ENCODE measurements around the gene OR2L2.

The OR2L2 gene, protein sequence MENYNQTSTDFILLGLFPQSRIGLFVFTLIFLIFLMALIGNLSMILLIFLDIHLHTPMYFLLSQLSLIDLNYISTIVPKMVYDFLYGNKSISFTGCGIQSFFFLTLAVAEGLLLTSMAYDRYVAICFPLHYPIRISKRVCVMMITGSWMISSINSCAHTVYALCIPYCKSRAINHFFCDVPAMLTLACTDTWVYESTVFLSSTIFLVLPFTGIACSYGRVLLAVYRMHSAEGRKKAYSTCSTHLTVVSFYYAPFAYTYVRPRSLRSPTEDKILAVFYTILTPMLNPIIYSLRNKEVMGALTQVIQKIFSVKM

DNA sequence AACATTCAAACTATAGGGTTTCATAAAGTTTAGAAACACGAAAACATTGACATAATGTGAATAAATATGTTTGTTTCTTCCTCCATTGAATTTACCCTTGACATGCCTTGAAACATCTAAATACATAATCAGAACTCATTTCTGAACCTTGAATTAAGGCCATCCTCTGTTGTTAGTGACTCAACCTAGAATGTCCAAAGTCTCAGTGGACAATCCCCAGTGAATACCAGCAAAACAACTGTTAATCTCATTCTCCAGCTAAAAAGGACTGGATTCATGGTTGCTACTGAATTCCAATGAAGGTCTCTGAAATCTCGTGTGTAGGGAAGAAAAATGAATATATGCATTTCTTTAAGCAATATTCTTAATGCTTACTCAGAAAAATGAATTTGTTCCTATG is at the start of gene OR2L2:
OR2L2 (plus strand) TSS at position 301 of the 400 bp plus-strand sequence. CDS start 8,198 bp downstream, outside the sequence.
- Histone ChIP-seq H3K9ac (ENCODE audit: low read length) (no peak within 1 kb of the TSS), H3K9me3 (ENCODE audit: control insufficient read depth, low read length) (no peaks in the 10 kb centered on the region), H3K4me3 (ENCODE audit: low read length) (no peak within 1 kb of the TSS), H3K27me3 (ENCODE audit: control insufficient read depth, insufficient read depth, low read length) (no peaks in the 10 kb centered on the region), H3K4me1 (ENCODE audit: control insufficient read depth, insufficient read depth, low read length) (no peaks in the 10 kb centered on the region), H3K36me3 (ENCODE audit: control insufficient read depth, insufficient read depth, low read length) (no peaks in the 10 kb centered on the region)

DNA sequence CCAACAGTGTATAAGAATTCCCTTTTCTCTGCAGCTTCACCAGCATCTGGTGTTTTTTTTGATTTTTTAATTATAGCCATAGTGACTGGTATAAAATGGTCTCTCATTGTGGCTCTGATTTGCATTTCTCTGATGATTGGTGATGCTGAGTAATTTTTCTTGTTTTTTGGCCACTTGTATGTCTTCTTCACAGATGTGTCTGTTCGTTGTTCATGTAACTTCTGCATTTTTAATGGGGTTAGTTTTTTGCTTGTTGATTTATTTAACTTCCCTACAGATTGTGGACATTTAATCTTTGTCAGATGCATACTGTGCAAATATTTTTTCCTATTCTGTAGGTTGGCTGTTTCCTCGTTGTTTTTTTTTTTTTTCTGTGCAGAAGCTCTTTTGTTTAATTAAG is 36.9 kb upstream of the OR2L2 start:
- Histone ChIP-seq H3K36me3 (ENCODE audit: control insufficient read depth, insufficient read depth, low read length) (no peaks in the 10 kb centered on the region), H3K9ac (ENCODE audit: low read length) (no peak overlapping the region), H3K4me1 (ENCODE audit: control insufficient read depth, insufficient read depth, low read length) (no peaks in the 10 kb centered on the region), H3K27me3 (ENCODE audit: control insufficient read depth, insufficient read depth, low read length) (no peaks in the 10 kb centered on the region), H3K9me3 (ENCODE audit: control insufficient read depth, low read length) (no peaks in the 10 kb centered on the region), H3K4me3 (ENCODE audit: low read length) (no peak overlapping the region)

DNA sequence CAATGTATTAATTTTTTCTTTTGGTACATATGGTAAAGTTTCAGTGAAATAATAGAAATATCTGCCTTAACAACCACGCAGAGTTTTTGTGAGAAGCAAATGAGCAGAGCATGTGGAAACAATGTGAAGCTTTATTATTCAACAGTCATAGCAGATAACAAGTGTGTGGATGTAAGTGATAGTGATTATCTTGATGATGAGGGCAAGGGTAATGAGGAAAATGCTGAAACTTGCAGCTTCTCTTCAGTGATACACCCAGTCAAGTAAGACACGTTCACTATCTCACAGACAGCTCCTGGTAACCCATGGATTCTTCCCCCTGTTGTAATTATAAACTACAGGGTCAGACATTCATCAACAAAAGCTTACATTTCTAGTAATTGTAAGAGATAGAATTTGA is 31.1 kb upstream of the OR2L2 start:
- no peaks in the 10 kb centered on the region for H3K9me3 ChIP-seq (ENCODE audit: control insufficient read depth, low read length)
- H3K36me3 ChIP-seq (ENCODE audit: control insufficient read depth, insufficient read depth, low read length), result no peaks in the 10 kb centered on the region
- no peak overlapping the region for H3K9ac ChIP-seq (ENCODE audit: low read length)
- H3K4me1 ChIP-seq (ENCODE audit: control insufficient read depth, insufficient read depth, low read length), result no peaks in the 10 kb centered on the region
- H3K4me3 ChIP-seq (ENCODE audit: low read length), result no peak overlapping the region
- no peaks in the 10 kb centered on the region for H3K27me3 ChIP-seq (ENCODE audit: control insufficient read depth, insufficient read depth, low read length)

DNA sequence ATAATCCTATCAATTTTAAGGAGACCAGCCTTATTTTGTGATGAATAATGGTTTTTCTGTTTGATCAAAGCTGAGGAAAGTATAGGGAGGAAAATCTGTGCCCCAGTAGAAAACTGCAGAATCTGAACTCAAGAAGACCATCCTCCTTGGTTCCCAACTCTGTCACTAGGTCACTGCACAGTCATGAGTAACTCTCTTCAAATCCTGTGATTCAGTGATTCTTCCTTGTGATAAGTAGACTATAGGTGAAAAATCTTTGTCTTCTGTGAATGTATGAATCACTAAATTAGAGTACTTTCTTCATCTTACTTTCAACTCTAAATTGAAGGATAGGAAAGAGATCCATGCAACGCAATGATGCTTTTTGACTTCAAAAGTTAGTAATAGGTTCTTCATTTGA is 29.7 kb upstream of the OR2L2 start:
- Histone ChIP-seq H3K27me3 (ENCODE audit: control insufficient read depth, insufficient read depth, low read length) (no peaks in the 10 kb centered on the region), H3K4me3 (ENCODE audit: low read length) (no peak overlapping the region), H3K9ac (ENCODE audit: low read length) (no peak overlapping the region), H3K4me1 (ENCODE audit: control insufficient read depth, insufficient read depth, low read length) (no peaks in the 10 kb centered on the region), H3K9me3 (ENCODE audit: control insufficient read depth, low read length) (no peaks in the 10 kb centered on the region), H3K36me3 (ENCODE audit: control insufficient read depth, insufficient read depth, low read length) (no peaks in the 10 kb centered on the region)

DNA sequence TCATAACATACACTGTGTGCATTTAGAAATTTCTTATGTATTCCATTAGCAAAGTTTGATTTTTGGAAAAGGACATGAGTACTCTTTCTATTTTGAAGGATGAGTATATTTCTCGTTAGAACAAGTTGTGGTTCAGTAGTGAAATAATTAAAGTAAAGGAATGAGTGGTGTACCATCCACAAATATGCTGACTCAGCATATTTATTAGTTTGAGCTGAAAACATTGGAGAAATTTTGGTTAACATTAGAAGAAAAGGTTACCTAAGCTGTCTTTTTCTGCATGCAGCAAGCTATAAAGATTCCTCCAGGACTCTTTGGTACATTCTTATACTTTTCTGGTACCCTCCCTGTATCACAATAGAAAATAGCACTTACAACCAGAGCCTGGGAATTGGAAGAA is 22.1 kb upstream of the OR2L2 start:
- no peaks in the 10 kb centered on the region for H3K9me3 ChIP-seq (ENCODE audit: control insufficient read depth, low read length)

DNA sequence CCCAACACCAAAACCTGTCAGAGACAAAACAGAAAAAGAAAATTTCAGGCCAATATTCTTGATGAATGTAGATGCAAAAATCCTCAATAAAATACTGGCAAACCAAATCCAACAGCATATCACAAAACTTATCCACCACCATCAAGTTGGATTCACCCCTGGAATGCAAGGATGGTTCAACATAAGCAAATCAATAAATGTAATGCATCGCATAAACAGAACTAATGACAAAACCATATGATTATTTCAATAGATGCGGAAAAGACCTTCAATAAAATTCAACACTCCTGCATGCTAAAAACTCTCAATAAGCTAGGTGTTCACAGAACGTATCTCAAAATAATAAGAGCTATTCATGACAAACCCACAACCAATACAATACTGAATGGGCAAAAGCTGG is 20.2 kb upstream of the OR2L2 start:
- Histone ChIP-seq H3K27me3 (ENCODE audit: control insufficient read depth, insufficient read depth, low read length) (no peaks in the 10 kb centered on the region), H3K4me3 (ENCODE audit: low read length) (no peak overlapping the region), H3K9ac (ENCODE audit: low read length) (no peak overlapping the region), H3K4me1 (ENCODE audit: control insufficient read depth, insufficient read depth, low read length) (no peaks in the 10 kb centered on the region), H3K9me3 (ENCODE audit: control insufficient read depth, low read length) (no peaks in the 10 kb centered on the region), H3K36me3 (ENCODE audit: control insufficient read depth, insufficient read depth, low read length) (no peaks in the 10 kb centered on the region)

More for the DNA sequence above, 22.1 kb upstream of the OR2L2 start:
- Histone ChIP-seq H3K36me3 (ENCODE audit: control insufficient read depth, insufficient read depth, low read length) (no peaks in the 10 kb centered on the region), H3K4me1 (ENCODE audit: control insufficient read depth, insufficient read depth, low read length) (no peaks in the 10 kb centered on the region), H3K27me3 (ENCODE audit: control insufficient read depth, insufficient read depth, low read length) (no peaks in the 10 kb centered on the region), H3K4me3 (ENCODE audit: low read length) (no peak overlapping the region), H3K9ac (ENCODE audit: low read length) (no peak overlapping the region)

DNA sequence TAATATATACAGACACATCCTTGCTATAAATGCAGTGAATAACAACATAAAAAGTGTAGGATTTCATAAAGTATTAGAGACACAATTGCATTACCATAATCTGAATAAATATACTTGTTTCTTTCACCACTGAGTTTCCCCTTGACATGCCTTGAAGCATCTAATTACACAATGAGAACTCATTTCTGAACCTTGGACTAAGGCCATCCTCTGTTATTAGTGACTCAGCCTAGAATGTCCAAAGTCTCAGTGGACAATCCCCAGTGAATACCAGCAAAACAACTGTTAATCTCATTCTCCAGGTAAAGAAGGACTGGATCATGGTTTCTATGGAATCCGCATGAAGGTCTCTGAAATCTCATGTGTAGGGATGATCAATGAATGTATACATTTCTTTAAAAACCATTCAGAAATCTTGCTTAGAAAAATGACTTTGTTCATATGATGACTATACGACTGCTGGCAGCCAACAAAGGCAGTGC is 16.6 kb upstream of the OR2L2 start, which contains the start of gene OR2L5:
OR2L5 (plus strand) TSS at position 432 of the 482 bp plus-strand sequence. CDS start 8,288 bp downstream, outside the sequence.
- no peaks in the 10 kb centered on the region for H3K9me3 ChIP-seq (ENCODE audit: control insufficient read depth, low read length)
- H3K4me1 ChIP-seq (ENCODE audit: control insufficient read depth, insufficient read depth, low read length), result no peaks in the 10 kb centered on the region
- no peaks in the 10 kb centered on the region for H3K27me3 ChIP-seq (ENCODE audit: control insufficient read depth, insufficient read depth, low read length)
- H3K36me3 ChIP-seq (ENCODE audit: control insufficient read depth, insufficient read depth, low read length), result no peaks in the 10 kb centered on the region
- H3K4me3 ChIP-seq (ENCODE audit: low read length), result no peak within 1 kb of the TSS
- H3K9ac ChIP-seq (ENCODE audit: low read length), result no peak within 1 kb of the TSS

DNA sequence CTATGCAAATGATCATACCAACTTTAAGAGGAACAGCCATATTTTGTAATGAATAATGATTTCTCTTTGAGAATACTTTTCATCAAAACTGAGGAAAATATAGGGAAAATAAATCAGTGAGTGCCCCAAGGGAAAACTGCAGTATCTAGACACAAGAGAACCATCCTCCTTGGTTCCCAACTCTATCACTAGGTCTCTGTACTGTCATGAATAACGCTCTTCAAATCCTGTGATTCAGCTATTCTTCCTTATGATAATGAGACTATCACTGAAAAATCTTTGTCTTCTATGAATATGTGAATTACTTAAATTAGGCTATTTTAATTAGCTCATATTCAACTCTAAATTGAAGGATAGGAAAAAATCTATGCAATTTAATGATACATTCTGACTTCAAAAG is 14.1 kb upstream of the OR2L2 start:
- no peak overlapping the region for H3K9ac ChIP-seq (ENCODE audit: low read length)
- H3K4me3 ChIP-seq (ENCODE audit: low read length), result no peak overlapping the region
- no peaks in the 10 kb centered on the region for H3K4me1 ChIP-seq (ENCODE audit: control insufficient read depth, insufficient read depth, low read length)
- no peaks in the 10 kb centered on the region for H3K36me3 ChIP-seq (ENCODE audit: control insufficient read depth, insufficient read depth, low read length)
- no peaks in the 10 kb centered on the region for H3K9me3 ChIP-seq (ENCODE audit: control insufficient read depth, low read length)
- no peaks in the 10 kb centered on the region for H3K27me3 ChIP-seq (ENCODE audit: control insufficient read depth, insufficient read depth, low read length)

DNA sequence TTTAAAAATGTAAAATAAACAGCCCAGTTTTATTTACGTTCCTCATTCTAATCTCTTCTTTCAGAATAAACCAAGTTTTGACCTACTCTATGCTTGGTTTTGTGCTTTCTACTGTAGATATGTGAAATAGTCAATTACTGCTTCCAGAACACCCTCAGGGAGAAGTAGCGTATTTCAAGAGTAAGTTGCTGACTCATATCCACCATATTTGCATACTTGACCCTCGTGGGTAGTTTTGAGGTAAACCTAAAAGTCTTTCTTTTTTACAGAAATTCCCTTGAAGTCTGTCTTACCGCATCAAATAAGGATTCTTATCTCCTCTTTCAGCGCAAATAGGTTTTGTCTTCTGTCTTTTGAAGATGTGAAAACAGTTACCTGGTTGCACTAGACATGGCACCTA is 15.3 kb downstream of the OR2L2 start:
- no peaks in the 10 kb centered on the region for H3K9me3 ChIP-seq (ENCODE audit: control insufficient read depth, low read length)

DNA sequence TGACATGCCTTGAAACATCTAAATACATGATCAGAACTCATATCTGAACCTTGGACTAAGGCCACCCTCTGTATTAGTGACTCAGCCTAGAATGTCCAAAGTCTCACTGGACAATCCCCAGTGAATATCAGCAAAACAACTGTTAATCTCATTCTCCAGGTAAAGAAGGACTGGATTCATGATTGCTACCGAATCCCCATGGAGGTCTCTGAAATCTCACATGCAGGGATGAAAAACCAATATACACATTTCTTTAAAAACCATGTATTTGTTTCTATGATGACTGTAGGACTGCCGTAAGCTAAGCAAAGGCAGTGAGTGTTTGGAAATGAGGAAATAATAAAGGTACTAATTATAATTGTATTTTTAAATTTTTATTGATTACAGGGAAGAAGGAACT is 16.7 kb downstream of the OR2L2 start, which contains the start of gene OR2L3:
OR2L3 (plus strand) TSS at position 301 of the 400 bp plus-strand sequence. CDS start 13,846 bp downstream, outside the sequence.
- no peaks in the 10 kb centered on the region for H3K9me3 ChIP-seq (ENCODE audit: control insufficient read depth, low read length)
- no peaks in the 10 kb centered on the region for H3K27me3 ChIP-seq (ENCODE audit: control insufficient read depth, insufficient read depth, low read length)
- no peak within 1 kb of the TSS for H3K4me3 ChIP-seq (ENCODE audit: low read length)
- H3K4me1 ChIP-seq (ENCODE audit: control insufficient read depth, insufficient read depth, low read length), result no peaks in the 10 kb centered on the region
- no peak within 1 kb of the TSS for H3K9ac ChIP-seq (ENCODE audit: low read length)
- no peaks in the 10 kb centered on the region for H3K36me3 ChIP-seq (ENCODE audit: control insufficient read depth, insufficient read depth, low read length)

More for the DNA sequence above, 15.3 kb downstream of the OR2L2 start:
- H3K27me3 ChIP-seq (ENCODE audit: control insufficient read depth, insufficient read depth, low read length), result no peaks in the 10 kb centered on the region
- no peak overlapping the region for H3K9ac ChIP-seq (ENCODE audit: low read length)
- H3K4me1 ChIP-seq (ENCODE audit: control insufficient read depth, insufficient read depth, low read length), result no peaks in the 10 kb centered on the region
- no peaks in the 10 kb centered on the region for H3K36me3 ChIP-seq (ENCODE audit: control insufficient read depth, insufficient read depth, low read length)
- no peak overlapping the region for H3K4me3 ChIP-seq (ENCODE audit: low read length)

DNA sequence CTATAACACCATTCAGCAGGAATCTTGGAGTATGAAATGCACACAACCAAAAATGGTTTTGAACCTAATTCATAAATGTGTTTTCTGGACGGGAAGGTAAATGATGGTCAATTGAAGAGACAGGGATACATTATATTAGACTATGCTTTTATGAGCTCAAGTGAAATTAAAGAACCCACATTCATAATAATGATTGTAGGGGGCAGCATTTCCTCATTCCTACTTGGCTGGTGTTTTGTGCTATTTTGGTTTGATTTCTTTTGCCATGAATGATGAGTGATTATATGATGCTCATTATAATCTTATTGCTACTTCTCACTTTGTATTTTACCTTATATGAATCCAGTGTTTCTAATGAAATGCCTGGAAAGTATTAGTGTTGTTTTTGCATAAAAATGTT is 17.1 kb downstream of the OR2L2 start:
- Histone ChIP-seq H3K27me3 (ENCODE audit: control insufficient read depth, insufficient read depth, low read length) (no peaks in the 10 kb centered on the region), H3K9ac (ENCODE audit: low read length) (no peak overlapping the region)

DNA sequence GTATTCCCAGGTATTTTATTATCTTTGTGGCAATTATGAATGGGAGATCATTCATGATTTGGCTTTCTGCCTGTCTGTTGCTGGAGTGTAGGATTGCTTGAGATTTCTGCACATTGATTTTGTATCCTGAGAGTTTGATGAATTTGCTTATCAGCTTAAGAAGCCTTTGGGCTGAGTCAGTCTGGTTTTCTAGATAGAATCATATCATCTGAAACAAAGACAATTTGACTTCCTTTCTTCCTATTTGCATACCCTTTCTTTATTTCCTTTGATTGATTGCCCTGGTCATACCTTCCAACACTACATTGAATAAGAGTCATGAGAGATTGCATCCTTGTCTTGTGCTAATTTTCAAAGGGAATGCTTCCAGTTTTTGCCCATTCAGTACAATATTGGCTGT is 24.8 kb downstream of the OR2L2 start:
- H3K4me1 ChIP-seq (ENCODE audit: control insufficient read depth, insufficient read depth, low read length), result no peaks in the 10 kb centered on the region
- H3K27me3 ChIP-seq (ENCODE audit: control insufficient read depth, insufficient read depth, low read length), result no peaks in the 10 kb centered on the region
- H3K9me3 ChIP-seq (ENCODE audit: control insufficient read depth, low read length), result no peaks in the 10 kb centered on the region
- H3K4me3 ChIP-seq (ENCODE audit: low read length), result no peak overlapping the region
- no peaks in the 10 kb centered on the region for H3K36me3 ChIP-seq (ENCODE audit: control insufficient read depth, insufficient read depth, low read length)
- H3K9ac ChIP-seq (ENCODE audit: low read length), result no peak overlapping the region

More for the DNA sequence above, 17.1 kb downstream of the OR2L2 start:
- Histone ChIP-seq H3K36me3 (ENCODE audit: control insufficient read depth, insufficient read depth, low read length) (no peaks in the 10 kb centered on the region), H3K9me3 (ENCODE audit: control insufficient read depth, low read length) (no peaks in the 10 kb centered on the region), H3K4me1 (ENCODE audit: control insufficient read depth, insufficient read depth, low read length) (no peaks in the 10 kb centered on the region), H3K4me3 (ENCODE audit: low read length) (no peak overlapping the region)
